Measurements from ENCODE around the gene POGZ.

DNA sequence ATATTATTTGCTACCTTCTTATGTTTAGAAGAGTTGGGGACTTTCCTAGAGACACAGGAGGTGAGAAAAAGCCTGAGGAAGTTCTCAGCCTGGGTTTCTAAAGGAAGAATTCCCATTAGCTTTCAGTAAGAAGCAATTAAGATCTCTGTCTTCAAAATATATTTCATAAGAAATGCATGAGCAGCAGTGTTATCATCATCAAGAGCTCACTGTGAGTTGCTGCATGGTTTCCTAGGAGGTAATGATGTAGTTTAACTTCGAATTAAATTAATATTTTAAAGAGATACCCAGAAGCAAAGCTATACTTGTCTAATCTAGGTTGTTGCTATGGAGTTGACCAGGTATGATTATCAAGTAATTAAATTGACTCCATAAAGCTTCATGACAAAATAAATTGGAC lies 5.7 kb upstream of the POGZ start:
- TF ChIP-seq, protein P1, sequence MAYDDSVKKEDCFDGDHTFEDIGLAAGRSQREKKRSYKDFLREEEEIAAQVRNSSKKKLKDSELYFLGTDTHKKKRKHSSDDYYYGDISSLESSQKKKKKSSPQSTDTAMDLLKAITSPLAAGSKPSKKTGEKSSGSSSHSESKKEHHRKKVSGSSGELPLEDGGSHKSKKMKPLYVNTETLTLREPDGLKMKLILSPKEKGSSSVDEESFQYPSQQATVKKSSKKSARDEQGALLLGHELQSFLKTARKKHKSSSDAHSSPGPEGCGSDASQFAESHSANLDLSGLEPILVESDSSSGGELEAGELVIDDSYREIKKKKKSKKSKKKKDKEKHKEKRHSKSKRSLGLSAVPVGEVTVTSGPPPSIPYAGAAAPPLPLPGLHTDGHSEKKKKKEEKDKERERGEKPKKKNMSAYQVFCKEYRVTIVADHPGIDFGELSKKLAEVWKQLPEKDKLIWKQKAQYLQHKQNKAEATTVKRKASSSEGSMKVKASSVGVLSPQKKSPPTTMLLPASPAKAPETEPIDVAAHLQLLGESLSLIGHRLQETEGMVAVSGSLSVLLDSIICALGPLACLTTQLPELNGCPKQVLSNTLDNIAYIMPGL (CRISPR knock-in tag; IDR thresholded peaks at IDR 0.05; ENCODE audit: borderline replicate concordance), result no peak
- TF ChIP-seq, protein P2, sequence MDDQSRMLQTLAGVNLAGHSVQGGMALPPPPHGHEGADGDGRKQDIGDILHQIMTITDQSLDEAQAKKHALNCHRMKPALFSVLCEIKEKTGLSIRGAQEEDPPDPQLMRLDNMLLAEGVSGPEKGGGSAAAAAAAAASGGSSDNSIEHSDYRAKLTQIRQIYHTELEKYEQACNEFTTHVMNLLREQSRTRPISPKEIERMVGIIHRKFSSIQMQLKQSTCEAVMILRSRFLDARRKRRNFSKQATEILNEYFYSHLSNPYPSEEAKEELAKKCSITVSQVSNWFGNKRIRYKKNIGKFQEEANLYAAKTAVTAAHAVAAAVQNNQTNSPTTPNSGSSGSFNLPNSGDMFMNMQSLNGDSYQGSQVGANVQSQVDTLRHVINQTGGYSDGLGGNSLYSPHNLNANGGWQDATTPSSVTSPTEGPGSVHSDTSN (IDR thresholded peaks at IDR 0.05), result no peak
- TF ChIP-seq, protein P3, sequence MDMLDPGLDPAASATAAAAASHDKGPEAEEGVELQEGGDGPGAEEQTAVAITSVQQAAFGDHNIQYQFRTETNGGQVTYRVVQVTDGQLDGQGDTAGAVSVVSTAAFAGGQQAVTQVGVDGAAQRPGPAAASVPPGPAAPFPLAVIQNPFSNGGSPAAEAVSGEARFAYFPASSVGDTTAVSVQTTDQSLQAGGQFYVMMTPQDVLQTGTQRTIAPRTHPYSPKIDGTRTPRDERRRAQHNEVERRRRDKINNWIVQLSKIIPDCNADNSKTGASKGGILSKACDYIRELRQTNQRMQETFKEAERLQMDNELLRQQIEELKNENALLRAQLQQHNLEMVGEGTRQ (IDR thresholded peaks at IDR 0.05), result no peak
- TF ChIP-seq, protein P4, sequence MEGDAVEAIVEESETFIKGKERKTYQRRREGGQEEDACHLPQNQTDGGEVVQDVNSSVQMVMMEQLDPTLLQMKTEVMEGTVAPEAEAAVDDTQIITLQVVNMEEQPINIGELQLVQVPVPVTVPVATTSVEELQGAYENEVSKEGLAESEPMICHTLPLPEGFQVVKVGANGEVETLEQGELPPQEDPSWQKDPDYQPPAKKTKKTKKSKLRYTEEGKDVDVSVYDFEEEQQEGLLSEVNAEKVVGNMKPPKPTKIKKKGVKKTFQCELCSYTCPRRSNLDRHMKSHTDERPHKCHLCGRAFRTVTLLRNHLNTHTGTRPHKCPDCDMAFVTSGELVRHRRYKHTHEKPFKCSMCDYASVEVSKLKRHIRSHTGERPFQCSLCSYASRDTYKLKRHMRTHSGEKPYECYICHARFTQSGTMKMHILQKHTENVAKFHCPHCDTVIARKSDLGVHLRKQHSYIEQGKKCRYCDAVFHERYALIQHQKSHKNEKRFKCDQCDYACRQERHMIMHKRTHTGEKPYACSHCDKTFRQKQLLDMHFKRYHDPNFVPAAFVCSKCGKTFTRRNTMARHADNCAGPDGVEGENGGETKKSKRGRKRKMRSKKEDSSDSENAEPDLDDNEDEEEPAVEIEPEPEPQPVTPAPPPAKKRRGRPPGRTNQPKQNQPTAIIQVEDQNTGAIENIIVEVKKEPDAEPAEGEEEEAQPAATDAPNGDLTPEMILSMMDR (IDR thresholded peaks at IDR 0.05), result no peak
- TF ChIP-seq, protein P5, sequence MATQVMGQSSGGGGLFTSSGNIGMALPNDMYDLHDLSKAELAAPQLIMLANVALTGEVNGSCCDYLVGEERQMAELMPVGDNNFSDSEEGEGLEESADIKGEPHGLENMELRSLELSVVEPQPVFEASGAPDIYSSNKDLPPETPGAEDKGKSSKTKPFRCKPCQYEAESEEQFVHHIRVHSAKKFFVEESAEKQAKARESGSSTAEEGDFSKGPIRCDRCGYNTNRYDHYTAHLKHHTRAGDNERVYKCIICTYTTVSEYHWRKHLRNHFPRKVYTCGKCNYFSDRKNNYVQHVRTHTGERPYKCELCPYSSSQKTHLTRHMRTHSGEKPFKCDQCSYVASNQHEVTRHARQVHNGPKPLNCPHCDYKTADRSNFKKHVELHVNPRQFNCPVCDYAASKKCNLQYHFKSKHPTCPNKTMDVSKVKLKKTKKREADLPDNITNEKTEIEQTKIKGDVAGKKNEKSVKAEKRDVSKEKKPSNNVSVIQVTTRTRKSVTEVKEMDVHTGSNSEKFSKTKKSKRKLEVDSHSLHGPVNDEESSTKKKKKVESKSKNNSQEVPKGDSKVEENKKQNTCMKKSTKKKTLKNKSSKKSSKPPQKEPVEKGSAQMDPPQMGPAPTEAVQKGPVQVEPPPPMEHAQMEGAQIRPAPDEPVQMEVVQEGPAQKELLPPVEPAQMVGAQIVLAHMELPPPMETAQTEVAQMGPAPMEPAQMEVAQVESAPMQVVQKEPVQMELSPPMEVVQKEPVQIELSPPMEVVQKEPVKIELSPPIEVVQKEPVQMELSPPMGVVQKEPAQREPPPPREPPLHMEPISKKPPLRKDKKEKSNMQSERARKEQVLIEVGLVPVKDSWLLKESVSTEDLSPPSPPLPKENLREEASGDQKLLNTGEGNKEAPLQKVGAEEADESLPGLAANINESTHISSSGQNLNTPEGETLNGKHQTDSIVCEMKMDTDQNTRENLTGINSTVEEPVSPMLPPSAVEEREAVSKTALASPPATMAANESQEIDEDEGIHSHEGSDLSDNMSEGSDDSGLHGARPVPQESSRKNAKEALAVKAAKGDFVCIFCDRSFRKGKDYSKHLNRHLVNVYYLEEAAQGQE (IDR thresholded peaks at IDR 0.05), result no peak
- TF ChIP-seq SREBF2 (IDR thresholded peaks at IDR 0.05) (no peak), MYC (IDR thresholded peaks at IDR 0.05; ENCODE audit: borderline replicate concordance, low read length) (no peak), POLR2A (IDR thresholded peaks at IDR 0.05; ENCODE audit: low read length) (no peak), RAD21 (conservative IDR thresholded peaks at IDR 0.05 in 1 of 2, IDR thresholded peaks at IDR 0.05 in 1 of 2) (no peak)
